ENCODE results near the gene IFT122. TPM values are rescaled to one million over a fixed set of nuclear protein-coding genes. Genes with fewer than 3 reads are reported as not detected.

The IFT122 gene
- total and polyA plus RNA-seq, 2 donors (not counting 3 experiments of a cell fraction or from before 2014, with no cell fraction given): 38.4 to 41.7 TPM

DNA sequence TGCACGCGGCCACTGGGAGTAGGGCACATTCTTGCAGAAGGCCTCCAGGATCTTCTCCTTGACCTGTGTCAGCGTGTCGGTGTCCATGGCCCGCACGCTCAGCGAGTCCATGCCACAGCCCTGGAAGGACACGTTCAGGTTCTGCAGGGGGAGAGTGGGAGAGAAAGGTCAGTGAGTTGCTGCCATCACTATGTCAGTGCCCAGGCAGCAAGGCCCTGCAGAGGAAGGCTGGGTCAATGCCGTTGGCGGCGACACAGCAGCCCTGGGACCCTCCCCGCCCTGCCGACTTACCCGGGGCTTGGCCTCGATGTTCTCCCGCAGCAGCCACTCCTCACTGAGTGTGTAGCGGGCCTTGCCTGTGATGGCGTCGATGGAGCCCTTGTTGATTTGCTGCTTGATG is 122.8 kb downstream of the IFT122 start:
- no peaks in the 10 kb centered on the region for H3K27me3 ChIP-seq (ENCODE audit: control insufficient read depth in 2 of 2, insufficient read depth in 2 of 2, low read length in 2 of 2)
- no peak for TF ChIP-seq JUN (IDR thresholded peaks at IDR 0.05; ENCODE audit: borderline replicate concordance, insufficient read depth, insufficient read length, low read depth)
- H3K36me3 ChIP-seq (ENCODE audit: control insufficient read depth in 2 of 2, extremely low read depth in 1 of 2, insufficient read depth in 2 of 2, low read length in 2 of 2): peaks cover 25 to 68% of the 10 kb centered on the region in 2 experiments
- peaks cover 42% of the 10 kb centered on the region for H3K4me1 ChIP-seq (ENCODE audit: control insufficient read depth, extremely low read depth, insufficient read depth, low read length)
- DNase-seq (ENCODE audit: low read depth, low spot score): no peak
- no peaks in the 10 kb centered on the region for H4K20me1 ChIP-seq (replicated peaks; ENCODE audit: control insufficient read depth, extremely low read depth, insufficient read depth, low read length)
- intact Hi-C loops (cut with micrococcal nuclease) (loop anchor here (5.0 kb wide), 1 partner anchor 181 kb away; no protein-coding TSS in a partner anchor), dilution Hi-C loops (cut with MboI; ENCODE audit: extremely low pct_ligation_motif_present, low sequenced_read_pairs) (no loop called here)
- no peaks in the 10 kb centered on the region for H3K79me2 ChIP-seq (ENCODE audit: control insufficient read depth, insufficient read depth, low read length)
- H3K27ac ChIP-seq (ENCODE audit: insufficient read depth, low read depth, low read length): no peak overlapping the region
- H3K4me2 ChIP-seq (ENCODE audit: insufficient read depth, low read length): no peak overlapping the region
- POLR2A ChIA-PET: no interaction called here
- FAIRE-seq: no peak
- CTCF ChIA-PET: interaction anchor here (1.0 to 6.4 kb wide), 2 partner anchors 71 to 179 kb away, joined by 5 to 80 read pairs; no protein-coding TSS in a partner anchor
- H3K9me1 ChIP-seq (replicated peaks; ENCODE audit: control insufficient read depth, extremely low read depth, insufficient read depth, low read length): no peaks in the 10 kb centered on the region
- H3K4me3 ChIP-seq (replicated peaks in 1 of 3; ENCODE audit: insufficient read depth in 1 of 3, low read depth in 1 of 3, low read length in 3 of 3): no peak overlapping the region
- no peak overlapping the region for H3K9ac ChIP-seq (replicated peaks; ENCODE audit: extremely low read depth, insufficient read depth, low read length)
- no TSS peak for BruUV-seq (replicated peaks)
- no peaks in the 10 kb centered on the region for H3K9me3 ChIP-seq (replicated peaks; ENCODE audit: control insufficient read depth, insufficient read depth, low read length)
- H2AFZ ChIP-seq (ENCODE audit: low read depth, low read length): no peak overlapping the region

DNA sequence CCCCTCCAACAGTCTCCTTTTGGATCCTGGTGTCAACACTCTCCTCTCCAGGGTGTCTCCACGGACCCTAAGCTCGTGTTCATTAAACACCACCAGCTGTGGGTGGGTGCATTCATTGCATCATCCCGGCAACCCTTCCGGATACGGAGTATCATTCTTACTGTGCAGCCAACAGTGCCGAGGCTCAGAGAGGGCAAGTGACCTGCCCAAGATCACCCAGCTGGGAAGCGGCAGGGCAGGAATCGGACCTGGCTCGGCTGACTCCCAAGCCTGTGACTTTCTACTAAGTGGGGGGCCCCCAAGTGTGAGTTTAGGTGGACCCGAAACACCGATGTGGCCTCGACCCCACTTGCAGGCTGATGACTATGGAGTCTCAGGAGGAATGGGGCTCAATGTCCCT is 123.3 kb downstream of the IFT122 start:
- no peak overlapping the region for H3K9ac ChIP-seq (replicated peaks; ENCODE audit: extremely low read depth, insufficient read depth, low read length)
- CTCF ChIA-PET: interaction anchor here (1.0 kb wide), 1 partner anchor 180 kb away, joined by 5 read pairs; no protein-coding TSS in a partner anchor
- H3K9me3 ChIP-seq (replicated peaks; ENCODE audit: control insufficient read depth, insufficient read depth, low read length): no peaks in the 10 kb centered on the region
- H3K4me2 ChIP-seq (ENCODE audit: insufficient read depth, low read length): no peak overlapping the region
- dilution Hi-C loops (cut with MboI; ENCODE audit: extremely low pct_ligation_motif_present, low sequenced_read_pairs): no loop called here
- no peak overlapping the region for H3K4me3 ChIP-seq (replicated peaks in 1 of 3; ENCODE audit: insufficient read depth in 1 of 3, low read depth in 1 of 3, low read length in 3 of 3)
- intact Hi-C loops (cut with micrococcal nuclease): loop anchor here (5.0 kb wide), 1 partner anchor 181 kb away; no protein-coding TSS in a partner anchor
- H3K9me1 ChIP-seq (replicated peaks; ENCODE audit: control insufficient read depth, extremely low read depth, insufficient read depth, low read length): no peaks in the 10 kb centered on the region
- H4K20me1 ChIP-seq (replicated peaks; ENCODE audit: control insufficient read depth, extremely low read depth, insufficient read depth, low read length): no peaks in the 10 kb centered on the region
- H3K36me3 ChIP-seq (ENCODE audit: control insufficient read depth in 2 of 2, extremely low read depth in 1 of 2, insufficient read depth in 2 of 2, low read length in 2 of 2): peaks cover 23 to 65% of the 10 kb centered on the region in 2 experiments
- no peaks in the 10 kb centered on the region for H3K27me3 ChIP-seq (ENCODE audit: control insufficient read depth in 2 of 2, insufficient read depth in 2 of 2, low read length in 2 of 2)
- TF ChIP-seq POLR2A (IDR thresholded peaks at IDR 0.05; ENCODE audit: low read depth, low read length) (peak; percentile 41), EZH2 (IDR thresholded peaks at IDR 0.05; ENCODE audit: borderline replicate concordance, low read depth, low read length, severe bottlenecking) (no peak)
- POLR2A ChIA-PET: no interaction called here
- H2AFZ ChIP-seq (ENCODE audit: low read depth, low read length): no peak overlapping the region
- H3K27ac ChIP-seq (ENCODE audit: insufficient read depth, low read depth, low read length): no peak overlapping the region
- no peaks in the 10 kb centered on the region for H3K79me2 ChIP-seq (ENCODE audit: control insufficient read depth, insufficient read depth, low read length)
- DNase-seq (ENCODE audit: low read depth, low spot score) (no peak), FAIRE-seq (no peak)
- peaks cover 40% of the 10 kb centered on the region for H3K4me1 ChIP-seq (ENCODE audit: control insufficient read depth, extremely low read depth, insufficient read depth, low read length)
- no TSS peak for BruUV-seq (replicated peaks)

Measured in endothelial cell of umbilical vein (primary cell).